DMS153 treated with DMSO at 0.1 percent for 48 hours (cell line): ENCODE measurements around the gene SDSL.

Experiments used
- DNase-seq: peaks from one replicate; lab custom pipeline; 2025; ENCODE audit not compliant: unreplicated experiment; lab: John Stamatoyannopoulos, UW

SDSL gene

DNA sequence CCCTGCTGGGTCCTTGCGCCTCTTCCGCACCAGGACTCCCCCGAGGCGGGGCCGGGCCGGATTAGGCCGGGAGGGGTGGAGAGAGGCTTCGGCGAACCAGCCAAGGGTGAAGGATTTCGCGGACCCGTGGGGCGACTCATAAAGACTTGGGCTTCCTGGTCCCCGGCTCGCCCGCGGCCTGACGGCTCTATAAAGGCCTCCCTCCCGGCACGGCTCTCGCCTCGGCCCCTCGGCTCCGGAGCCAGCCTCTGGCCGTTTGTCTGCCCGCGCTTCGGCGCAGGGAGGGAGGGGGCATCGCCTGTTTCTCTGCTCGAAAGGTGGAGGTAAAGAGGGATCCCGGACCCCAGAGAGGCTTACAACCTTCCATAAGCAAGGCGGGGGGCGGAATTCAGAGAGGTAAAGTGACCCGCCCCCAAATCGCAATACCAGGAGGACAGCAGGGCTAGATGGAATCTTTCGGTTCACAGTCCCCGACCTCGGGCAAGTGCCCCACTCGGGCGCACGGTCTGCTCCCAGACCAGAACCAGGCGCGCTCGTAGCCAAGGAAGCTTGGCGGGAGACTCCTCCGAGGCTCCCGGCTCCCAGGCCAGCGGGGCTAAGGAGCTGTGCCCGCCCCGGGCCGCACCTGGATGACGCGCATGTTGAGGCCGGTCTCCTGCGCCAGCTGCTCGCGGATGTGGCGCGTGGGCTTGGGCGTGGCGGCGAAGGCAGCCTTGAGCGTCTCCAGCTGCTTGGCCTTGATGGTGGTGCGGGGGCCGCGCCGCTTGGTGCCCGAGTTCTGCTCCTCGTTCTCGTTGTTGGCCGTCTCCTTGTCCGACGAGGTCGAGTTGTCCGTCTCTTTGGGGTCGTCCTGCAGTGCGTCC lies 45.6 kb downstream of the SDSL start:
- no peak for DNase-seq

DNA sequence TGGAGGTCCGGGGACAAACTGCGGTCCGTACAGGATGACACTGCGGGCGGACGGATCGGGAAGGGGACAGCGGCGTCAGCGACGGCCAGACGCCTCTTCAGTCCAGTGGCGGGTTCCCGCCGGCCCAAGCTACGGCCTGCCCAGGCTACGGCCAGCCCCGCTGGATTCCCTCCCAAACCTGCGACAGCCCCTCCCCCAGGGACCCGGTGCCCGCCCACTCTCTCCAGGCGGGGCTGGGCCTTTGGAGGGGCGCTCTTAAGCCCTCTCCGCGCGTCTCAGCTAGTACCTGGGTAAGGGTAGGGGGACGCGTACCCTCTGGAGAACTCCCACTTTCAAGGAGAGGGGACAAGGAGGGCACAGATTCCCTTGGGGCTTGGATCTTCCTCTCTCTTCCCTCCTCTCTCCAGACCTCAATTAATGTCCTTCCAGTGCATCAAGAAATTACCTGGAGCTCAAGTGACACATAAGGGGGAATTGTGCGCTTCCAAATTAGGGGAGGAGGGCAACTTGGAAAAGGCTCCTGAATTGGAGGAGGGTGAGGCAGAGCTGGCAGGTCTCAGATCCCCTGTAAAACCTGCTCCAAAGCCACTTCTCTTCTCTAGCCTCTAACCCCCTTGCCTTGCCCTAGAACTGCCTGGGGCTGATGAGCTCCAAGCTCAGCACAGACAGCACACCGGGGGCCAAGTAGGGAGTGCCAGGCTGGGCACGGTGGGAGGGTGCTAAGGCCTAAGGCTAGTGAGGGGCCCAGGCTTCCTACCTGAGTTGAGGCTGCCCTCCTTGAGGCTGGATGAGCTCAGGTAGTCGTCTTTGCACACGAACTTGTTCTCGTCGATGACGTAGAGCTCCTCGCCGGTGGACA lies 46.4 kb downstream of the SDSL start:
- no peak for DNase-seq

DNA sequence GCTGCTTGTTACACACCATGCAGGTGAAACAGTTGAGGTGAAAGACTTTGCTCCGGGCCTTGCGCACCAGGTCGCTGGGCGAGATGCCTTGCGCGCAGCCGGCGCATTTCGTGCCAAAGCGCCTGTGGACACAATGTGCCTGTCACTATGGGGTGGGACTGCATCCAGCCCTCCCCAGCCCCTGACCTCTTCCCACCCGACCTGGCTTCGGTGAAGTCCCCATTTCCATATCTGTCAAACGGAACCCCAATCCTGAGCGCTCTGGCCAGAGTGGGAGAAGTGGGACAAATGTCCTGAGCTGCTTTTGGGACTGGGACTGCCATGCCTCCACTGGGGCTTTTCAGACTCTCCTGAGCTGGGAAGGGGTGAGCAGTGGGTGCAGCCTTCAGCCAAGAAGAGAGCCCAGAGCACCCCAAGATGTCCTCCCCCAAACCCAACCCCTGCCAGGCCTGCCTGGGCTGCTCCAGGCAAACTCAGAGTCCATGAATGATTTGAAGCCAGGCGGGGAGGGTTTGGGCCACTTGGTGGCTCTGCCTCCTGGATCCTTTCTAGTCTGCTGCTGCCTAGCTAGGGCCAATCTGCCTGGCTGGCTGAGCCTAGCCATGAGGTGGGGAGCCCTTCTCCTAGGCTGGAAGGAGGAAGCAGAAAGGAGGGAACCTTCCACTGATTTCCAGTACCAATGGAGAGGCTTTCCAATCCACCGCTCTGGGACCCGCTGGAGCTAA lies 47.2 kb downstream of the SDSL start:
- DNase-seq = no peak

DNA sequence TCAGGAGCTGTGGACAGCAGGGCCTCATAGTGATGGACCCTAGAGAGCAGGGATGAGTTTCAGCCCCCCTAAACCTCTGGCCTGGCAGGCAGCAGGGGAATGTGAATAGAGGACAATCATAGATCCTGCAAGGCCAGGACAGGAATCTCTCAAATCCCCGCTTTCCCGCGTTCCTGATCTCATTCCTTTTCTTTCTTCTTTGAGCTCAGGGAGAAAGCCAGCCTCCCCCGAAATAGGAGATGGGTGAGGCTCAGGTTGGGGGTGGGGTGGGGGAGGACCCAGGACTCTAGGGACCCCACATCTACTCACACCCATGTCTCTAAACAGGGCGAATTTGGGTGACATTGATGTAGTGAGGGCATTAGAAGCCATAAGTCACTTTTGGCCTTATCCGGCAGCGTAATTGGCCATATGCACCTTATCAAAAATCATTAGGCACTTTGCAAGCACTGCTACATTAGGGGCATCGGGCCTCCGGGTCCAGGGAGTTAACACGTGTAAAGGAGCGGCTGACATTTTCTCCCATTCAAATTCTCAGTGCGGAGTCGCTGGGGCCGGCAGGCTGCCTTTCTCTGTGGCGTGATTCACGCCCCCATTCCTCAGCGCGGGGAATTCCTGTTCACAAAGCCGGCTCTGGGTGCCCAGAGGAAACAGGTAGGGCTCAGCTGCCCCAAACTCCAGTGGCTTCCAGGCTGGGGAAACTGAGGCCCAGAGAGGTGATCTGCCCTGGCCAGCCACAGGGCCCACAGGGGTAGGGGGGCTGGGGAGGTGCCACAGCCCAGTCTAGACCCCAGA lies 48.0 kb downstream of the SDSL start:
- DNase-seq = no peak

DNA sequence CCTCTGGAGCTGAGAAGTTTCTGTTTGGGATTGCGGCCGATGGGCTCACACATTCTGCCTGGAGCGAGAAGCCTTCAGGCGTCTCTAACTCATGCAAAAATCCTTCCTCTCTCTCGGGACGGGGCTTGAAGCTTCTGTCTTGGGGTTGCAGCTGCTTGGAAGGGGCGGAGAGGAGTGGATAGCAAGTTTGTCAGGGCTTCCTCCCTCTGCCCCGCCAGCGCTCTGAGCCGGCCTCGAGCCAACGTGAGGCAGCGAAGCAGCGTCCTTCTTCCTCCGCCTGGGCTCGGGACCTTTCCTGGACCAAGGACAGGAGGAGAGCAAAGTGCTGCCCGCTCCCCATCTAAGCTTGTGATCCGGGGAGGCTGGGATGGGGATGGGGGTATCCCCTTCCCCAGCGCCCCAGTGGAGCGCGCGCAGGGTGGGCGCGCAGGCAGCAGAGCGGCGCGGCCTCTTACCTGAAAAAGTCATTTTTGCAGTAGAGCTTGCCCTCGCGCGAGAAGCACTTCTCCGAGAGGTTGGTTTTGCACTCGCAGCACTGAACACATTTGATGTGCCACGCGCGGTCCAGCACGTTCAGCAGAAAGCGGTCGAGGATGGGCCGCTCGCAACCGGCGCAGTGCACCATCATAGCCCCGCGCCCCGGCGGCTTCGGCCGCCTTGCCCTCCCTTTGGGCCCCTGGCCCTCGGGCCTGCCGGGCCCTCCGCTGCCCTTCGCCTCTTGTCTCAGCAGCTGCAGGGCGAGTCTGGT lies 48.9 kb downstream of the SDSL start:
- no peak for DNase-seq

DNA sequence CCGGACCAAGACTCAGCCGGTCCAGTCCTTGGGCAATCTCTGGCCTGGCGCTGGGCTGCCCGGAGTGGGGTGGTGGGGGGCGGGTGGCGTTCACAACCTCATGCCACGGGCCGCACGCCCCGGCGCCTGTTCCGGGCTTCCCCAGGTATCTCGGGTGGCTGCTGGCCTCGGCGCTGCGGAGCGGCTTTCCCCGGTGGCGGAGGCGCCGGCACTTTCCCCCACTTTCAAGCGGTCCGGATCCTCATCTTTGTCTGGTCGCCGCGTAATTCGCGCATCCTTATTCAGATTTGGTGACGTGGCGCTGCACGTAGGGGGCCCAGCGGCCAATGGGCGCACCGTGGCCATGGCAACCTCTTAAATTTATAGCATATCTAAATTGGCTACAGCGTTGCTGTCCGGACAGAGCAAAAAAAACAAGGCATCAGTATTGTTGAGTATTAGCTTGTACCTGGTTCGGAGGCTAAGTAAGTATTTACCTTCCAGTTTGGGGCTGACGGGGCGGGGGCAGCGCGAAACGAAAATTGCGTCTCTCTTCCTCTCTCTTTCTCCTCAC lies 49.5 kb downstream of the SDSL start, which contains the start of gene LHX5:
TSS of gene LHX5 (minus strand) at position 253 of the 553 bp plus-strand sequence. CDS start 373 bp downstream, outside the sequence.
- DNase-seq = no peak

DNA sequence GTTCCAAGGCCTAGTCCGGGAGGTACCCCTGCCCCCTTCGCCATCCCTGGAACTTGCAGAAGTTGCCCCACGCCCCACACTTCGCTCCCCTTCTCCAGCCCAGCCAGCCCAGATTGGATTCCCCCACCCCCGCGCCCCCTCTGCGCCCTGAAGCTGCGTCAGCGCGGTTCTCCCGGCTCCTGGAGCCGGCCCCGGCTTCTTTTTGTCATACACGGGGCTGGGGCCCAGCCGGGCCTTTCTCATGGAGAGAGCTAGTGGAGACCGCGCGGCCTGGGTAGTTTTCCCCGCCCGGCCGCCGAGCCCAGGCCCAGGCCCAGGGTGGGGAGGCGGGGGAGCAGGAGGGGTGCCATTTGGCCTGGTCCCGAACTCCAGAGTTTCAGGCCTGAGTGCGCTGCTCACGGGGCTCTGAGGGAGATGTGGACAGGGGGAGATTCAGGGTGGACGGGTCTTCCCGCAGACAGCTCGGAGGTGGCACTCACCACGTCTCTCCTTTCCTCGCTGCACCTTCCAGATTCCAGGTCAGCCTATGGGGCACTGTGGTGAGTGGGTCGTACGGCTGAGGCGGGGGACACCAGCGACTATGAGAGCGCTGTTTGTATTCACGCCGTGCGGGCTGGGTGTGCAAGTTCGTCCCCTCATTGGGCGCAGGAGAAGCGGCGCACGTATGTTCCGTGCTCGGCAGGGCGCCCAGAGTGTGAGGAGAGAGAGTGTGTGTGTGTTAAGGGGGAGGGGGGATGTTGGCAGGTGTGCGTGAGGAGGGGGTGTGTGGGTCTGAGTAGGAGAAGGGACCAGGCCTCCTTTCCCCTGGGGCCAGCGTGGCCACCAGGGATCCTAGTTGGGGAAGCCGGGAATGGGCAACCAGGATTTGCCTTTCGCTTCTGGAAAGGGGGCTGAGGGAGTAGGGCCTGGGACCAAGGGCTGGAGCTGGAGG lies 50.3 kb downstream of the SDSL start:
- DNase-seq = no peak

DNA sequence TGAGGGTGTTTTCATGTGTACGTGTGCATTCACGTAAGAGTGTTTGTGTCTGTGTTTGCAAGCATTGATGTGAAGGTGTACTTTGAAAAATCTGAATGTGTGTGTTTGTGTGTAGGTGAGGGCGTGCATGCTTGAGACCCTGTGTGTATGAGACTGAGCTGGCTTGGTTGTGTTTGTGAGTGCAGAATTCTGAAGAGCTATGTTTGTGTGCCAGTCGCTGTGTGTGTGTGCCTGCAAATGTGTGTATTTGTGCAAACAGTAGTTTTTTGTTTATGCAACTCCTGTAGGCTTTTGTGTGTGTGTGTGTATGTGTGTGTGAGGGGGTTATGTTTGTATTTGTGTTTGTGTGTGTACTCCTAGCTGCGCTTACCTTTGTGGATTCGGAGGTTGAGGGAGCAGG lies 51.2 kb downstream of the SDSL start:
- no peak for DNase-seq

DNA sequence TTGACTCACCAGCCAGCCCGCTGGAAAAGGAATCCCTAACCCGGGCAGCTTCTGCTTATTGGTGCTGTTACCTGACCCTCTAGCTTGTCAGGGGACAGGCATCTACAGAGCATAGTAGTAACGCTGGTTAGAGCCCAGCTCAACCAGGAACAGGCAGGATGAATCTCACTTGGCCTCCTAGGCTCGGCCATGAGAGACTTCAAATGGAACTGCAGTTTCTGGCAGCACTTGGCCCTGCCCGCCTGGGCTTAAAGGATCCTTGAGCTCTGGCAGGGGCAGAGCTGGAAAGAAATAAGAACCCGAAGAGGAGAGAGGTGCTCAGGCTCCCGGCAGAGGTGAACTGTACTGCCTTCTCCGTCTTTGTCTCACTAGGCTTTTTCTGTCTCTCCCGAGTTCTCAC lies 51.8 kb downstream of the SDSL start:
- no peak for DNase-seq

DNA sequence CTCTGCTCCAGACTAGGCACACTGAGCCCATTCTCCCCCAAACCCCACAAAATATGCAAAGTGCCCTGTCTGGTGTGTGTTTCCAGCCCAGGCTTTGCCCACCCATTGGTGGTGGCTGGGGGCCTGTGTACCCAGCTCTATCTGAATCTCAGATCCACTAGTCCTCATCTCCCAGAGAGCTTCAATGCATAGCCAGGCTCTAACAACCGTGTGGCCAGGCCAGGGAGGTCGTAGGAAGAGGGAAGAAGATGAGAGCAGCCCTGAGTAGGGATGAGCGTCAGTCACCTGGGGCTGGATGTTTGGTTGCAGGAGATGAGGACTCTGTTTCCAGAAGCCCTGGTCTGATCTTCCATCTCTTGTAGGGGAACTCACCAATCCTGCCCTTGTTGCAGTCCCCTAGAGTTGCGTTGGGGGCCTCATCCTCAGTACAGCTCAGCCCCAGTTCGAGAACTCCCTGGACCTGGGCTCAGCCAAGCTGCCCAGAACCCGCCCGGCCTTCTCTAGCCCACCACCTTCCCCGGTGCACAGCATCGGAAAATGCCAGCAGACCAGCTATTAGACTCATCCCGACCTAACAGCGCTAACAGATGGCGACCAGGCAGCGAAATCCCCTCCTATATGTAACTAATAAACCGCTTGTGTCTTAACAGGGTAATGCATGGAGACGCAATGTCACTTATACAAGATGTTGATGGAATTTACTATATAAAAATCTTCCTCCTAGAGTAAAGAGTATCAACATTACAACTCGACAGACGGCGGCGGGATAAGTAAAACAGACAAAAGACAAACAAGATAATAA lies 52.7 kb downstream of the SDSL start:
- DNase-seq = no peak

DNA sequence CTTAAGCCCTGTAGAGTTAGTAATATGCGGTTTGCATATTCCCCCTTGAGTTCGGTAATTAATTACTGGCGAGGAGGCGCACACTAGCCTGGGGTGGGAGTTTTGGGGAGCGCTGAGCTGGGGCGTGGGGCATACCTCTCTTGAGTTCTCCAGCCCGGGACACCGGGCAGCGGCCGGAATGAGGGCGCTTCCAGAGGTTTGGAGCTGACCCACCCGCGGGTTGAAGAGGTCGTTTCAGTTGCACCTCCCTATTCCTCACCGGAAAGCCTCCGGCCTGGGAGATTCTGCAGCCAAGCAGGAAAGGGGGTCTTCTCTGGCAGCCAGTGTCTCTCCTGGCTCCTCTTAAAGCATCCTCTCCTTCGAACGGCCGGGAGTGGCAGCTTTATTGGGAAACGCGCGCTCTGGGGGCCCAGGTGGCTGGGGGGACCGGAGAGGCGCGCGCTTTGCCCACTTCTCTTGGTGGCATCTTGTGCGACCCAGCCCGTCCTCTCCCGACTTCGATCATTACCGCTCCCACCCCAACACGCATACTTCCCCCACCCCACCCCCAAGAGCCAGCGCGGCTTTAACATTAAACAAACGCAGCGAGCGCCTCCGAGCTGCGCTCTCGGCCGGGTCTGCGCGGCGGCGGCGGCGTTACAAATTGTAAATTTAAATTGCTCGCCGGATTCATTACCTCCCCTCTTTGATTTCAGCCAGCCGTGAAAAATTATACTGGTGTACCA lies 53.4 kb downstream of the SDSL start:
- no peak for DNase-seq

DNA sequence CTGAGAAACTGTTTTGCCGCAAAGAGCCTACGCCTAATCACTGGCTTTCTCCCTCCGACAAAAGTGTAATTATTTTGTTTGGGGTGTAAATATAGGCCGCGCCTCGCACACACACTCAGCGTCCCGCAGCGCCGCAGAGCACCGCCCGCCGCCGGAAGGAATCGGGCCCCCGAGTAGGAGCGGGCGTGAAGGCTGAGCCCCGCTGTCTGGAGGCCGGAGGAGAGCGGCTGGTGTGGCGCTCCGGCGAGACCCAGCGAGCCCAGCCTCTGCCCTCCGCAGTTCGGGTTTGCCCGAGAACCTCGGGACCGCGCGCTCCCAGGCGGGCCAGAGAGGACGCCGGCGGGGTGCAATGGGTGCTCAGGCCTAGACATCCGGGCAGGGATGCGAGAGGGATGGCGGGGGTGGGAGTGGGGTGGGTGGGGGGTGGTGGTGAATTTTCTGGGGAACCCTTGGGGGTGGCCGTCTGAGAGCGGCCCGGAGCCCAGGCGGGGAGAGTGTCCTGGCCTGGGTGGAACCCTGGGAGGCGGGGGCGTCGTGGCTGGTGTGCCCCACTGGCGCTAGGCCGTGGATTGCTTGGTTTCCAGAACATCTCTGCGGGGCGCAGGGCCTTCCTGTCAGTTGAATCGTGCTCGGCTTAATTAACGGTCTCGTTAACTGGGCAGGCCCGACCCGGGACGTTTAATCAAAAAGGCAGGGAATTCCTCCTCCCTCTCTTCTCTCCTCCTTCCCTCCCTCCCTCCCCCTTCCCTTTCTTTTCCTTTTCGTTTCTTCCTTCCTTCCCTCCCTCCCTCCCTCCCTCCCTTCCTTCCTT lies 54.2 kb downstream of the SDSL start:
- no peak for DNase-seq

DNA sequence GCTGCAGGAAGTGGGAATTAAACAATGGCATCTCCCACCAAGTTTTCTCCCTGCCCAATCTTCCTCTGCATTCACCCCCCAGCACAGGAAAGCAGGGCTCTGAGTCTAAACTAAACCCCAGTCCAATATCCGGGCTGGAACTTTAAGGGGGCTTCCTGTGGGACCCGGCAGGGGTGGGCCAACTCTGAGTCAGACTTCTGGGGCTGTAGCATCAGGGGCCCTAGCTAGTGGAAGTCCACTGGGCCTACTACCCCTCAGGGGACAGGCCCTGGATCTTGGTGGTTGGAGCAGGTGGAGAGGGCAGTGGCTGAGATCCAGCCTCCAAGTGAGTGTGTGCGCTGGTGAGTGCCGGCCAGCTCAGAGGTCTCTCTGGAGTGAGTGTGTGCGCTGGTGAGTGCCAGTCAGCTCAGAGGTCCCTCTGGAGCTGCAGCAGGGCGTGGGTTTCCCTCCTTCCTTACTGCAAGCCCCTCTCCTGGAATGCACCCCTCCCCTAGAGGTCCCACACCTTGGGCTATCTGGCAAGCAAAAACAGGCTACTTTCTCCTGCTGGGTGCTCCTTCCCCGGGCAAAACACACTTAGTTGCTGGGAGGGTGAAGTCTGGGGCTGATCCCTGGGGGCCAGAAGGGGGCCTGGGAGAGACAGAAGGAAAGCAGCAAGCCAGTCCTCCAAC lies 55.1 kb downstream of the SDSL start:
- DNase-seq = no peak

DNA sequence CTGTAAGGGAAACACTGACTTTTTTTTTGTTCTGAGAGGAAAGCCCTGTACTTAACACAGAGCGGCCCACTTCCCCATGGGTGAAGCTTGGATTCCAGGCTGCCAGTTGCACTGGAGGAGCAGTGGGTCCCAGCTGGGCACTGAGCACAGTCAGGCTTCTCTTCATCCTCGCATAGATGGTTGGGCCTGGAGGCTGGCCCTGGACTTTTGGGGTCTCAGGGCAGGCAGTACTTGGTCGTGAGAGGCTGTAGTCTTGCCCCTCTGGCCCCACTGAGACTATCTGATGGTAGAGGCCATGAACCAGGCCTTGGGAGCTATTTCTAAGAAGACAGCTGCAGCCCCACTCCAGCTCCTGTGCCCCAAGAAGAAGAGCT lies 55.6 kb downstream of the SDSL start:
- DNase-seq = no peak

DNA sequence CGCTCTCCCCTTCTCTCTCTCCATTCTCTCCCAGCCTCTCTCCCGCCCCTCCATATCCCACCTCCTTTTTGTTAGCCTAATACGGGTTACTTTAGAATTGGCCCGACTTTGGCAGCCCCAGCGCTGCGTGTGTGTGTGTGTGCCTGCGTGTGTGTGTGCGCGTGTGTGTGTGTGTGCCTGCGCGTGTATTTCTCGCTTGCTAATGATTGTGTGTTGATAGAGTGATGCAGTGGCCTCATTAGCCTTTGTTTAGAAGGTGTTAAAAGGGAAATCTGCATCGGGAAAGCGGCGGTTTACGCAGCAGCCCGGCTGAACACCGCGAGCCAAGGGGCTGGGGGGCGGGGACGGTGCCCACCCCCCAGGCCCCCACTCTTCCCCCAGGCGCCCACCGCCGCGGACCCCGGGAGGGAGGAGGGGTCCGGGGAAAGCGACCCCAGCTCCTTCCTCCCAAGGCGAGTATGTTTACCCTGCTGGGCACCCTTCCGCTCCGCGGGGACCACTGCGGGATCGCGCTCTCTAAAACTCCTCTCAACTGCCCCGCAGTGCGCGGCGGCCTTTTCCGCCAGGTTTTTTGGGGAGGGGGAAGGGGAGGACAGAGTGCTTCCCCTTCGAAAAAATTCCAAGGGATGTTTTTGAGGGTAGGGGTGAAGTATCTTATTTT lies 56.3 kb downstream of the SDSL start:
- DNase-seq = no peak
